Activated gamma-delta T cell treated with anti-CD3 and anti-CD28 coated beads, Interleukin-2, amount 50 U/mL, for 16 hours (primary cell): ENCODE results near the gene ZBTB21.
A peak's percentile ranks its signal among the peaks of the same experiment; 100 is the strongest.
"Not testable (repeated sequence)": the region's sequence is repeated elsewhere in the genome, so short reads cannot be mapped to it uniquely, and the experiment has no call there.

Experiments
- DNase-seq: peaks from one replicate; pipeline ENCODE4 v3.0.0-alpha.2; 2020; ENCODE audit warnings: low read depth

Gene ZBTB21

GRCh38 chr21:42019101-42019605, 9.0 kb upstream of the ZBTB21 start:
- no peak for DNase-seq

GRCh38 chr21:42017022-42017421, 6.9 kb upstream of the ZBTB21 start:
- DNase-seq, result no peak

GRCh38 chr21:42016364-42016985, 6.3 kb upstream of the ZBTB21 start:
- DNase-seq, result no peak

GRCh38 chr21:42013931-42014330, 3.8 kb upstream of the ZBTB21 start:
- no peak for DNase-seq

- DNase-seq, result no peak
Measured at GRCh38 chr21:42013376-42013775, 3.2 kb upstream of the ZBTB21 start.

- no peak for DNase-seq
Measured at GRCh38 chr21:42012763-42013329, 2.7 kb upstream of the ZBTB21 start.

- no peak for DNase-seq
Measured at GRCh38 chr21:42012344-42012743, 2.2 kb upstream of the ZBTB21 start.

- DNase-seq, result no peak
Measured at GRCh38 chr21:42010507-42011495, 641 bp upstream of the ZBTB21 start.

- peak; percentile 29 for DNase-seq
Measured at GRCh38 chr21:42009018-42009830, 936 bp downstream of the ZBTB21 start.

GRCh38 chr21:42007356-42007940, 2.7 kb downstream of the ZBTB21 start:
- DNase-seq, result no peak

GRCh38 chr21:42006765-42007164, 3.4 kb downstream of the ZBTB21 start:
- DNase-seq, result no peak

GRCh38 chr21:42004406-42005199, 5.6 kb downstream of the ZBTB21 start:
- no peak for DNase-seq

- no peak for DNase-seq
Measured at GRCh38 chr21:42003051-42003461, 7.1 kb downstream of the ZBTB21 start.

GRCh38 chr21:42002421-42002958, 7.7 kb downstream of the ZBTB21 start:
- DNase-seq, result peak; percentile 26

- no peak for DNase-seq
Measured at GRCh38 chr21:42001781-42002180, 8.4 kb downstream of the ZBTB21 start.

GRCh38 chr21:42000908-42001307, 9.3 kb downstream of the ZBTB21 start:
- DNase-seq, result no peak

GRCh38 chr21:41997657-41998056, 12.5 kb downstream of the ZBTB21 start:
- no peak for DNase-seq

- DNase-seq, result no peak
Measured at GRCh38 chr21:41995577-41995976, 14.6 kb downstream of the ZBTB21 start.

GRCh38 chr21:41994613-41995012, 15.5 kb downstream of the ZBTB21 start:
- DNase-seq, result not testable (repeated sequence)

GRCh38 chr21:41993744-41994143, 16.4 kb downstream of the ZBTB21 start:
- DNase-seq, result no peak
